HL-60 (cell line): ENCODE data around the gene GSN.

Experiments used
- DNase-seq, 2 experiments: peaks; one replicate each; pipeline ENCODE4 v3.0.0-alpha.2; 2010 to 2020; ENCODE audit warnings: low read depth in 1 of 2, low spot score in 1 of 2
- H3K27ac ChIP-seq: fragments of 250-450 bp; sonication (Bioruptor Pico); replicated peaks from 2 replicates; pipeline ENCODE4 v1.5.1; 2020; ENCODE audit warnings: mild to moderate bottlenecking, moderate library complexity
- H3K27me3 ChIP-seq: fragments of 250-450 bp; sonication (Bioruptor Pico); 2 replicates; pipeline ENCODE4 v1.5.1; 2021; ENCODE audit warnings: mild to moderate bottlenecking, moderate library complexity; ENCODE audit not compliant: insufficient read depth, poor library complexity, severe bottlenecking
- H3K4me3 ChIP-seq: replicated peaks from 2 replicates; pipeline ENCODE4 v1.5.1; 2011; ENCODE audit warnings: mild to moderate bottlenecking, control low read depth, low read length; ENCODE audit not compliant: insufficient read depth
- GABPA ChIP-seq: IDR thresholded peaks from 2 replicates; pipeline ENCODE4 v1.6.1; 2012; ENCODE audit warnings: low read depth
- POLR2AphosphoS5 ChIP-seq: IDR thresholded peaks from 2 replicates; pipeline ENCODE4 v1.6.1; 2012; ENCODE audit warnings: low read depth
- SPI1 ChIP-seq: IDR thresholded peaks from 2 replicates; pipeline ENCODE4 v1.6.1; 2012; ENCODE audit warnings: low read depth, mild to moderate bottlenecking, borderline replicate concordance
- TF ChIP-seq, protein P1 (sequence below): IDR thresholded peaks from 2 replicates; pipeline ENCODE4 v1.6.1; 2012; ENCODE audit warnings: low read depth; ENCODE audit not compliant: insufficient replicate concordance
- TF ChIP-seq, protein P2 (sequence below): IDR thresholded peaks from one replicate; pipeline ENCODE4 v1.5.1; 2011; ENCODE audit warnings: low read length, control low read depth, inconsistent platforms; ENCODE audit not compliant: insufficient read depth

The GSN gene

GRCh38 chr9:121268598-121268850 is 562 bp downstream of the GSN start:
- Histone ChIP-seq H3K27me3 (no peaks in the 10 kb centered on the region), H3K27ac (peak overlapping the region; percentile 61), H3K4me3 (peak overlapping the region; percentile 63)
- TF ChIP-seq POLR2AphosphoS5 (no peak), SPI1 (peak; percentile 66; the same call in 1 of the 2 replicates), GABPA (no peak)
- TF ChIP-seq, protein P1, sequence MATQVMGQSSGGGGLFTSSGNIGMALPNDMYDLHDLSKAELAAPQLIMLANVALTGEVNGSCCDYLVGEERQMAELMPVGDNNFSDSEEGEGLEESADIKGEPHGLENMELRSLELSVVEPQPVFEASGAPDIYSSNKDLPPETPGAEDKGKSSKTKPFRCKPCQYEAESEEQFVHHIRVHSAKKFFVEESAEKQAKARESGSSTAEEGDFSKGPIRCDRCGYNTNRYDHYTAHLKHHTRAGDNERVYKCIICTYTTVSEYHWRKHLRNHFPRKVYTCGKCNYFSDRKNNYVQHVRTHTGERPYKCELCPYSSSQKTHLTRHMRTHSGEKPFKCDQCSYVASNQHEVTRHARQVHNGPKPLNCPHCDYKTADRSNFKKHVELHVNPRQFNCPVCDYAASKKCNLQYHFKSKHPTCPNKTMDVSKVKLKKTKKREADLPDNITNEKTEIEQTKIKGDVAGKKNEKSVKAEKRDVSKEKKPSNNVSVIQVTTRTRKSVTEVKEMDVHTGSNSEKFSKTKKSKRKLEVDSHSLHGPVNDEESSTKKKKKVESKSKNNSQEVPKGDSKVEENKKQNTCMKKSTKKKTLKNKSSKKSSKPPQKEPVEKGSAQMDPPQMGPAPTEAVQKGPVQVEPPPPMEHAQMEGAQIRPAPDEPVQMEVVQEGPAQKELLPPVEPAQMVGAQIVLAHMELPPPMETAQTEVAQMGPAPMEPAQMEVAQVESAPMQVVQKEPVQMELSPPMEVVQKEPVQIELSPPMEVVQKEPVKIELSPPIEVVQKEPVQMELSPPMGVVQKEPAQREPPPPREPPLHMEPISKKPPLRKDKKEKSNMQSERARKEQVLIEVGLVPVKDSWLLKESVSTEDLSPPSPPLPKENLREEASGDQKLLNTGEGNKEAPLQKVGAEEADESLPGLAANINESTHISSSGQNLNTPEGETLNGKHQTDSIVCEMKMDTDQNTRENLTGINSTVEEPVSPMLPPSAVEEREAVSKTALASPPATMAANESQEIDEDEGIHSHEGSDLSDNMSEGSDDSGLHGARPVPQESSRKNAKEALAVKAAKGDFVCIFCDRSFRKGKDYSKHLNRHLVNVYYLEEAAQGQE, result no peak
- TF ChIP-seq, protein P2, sequence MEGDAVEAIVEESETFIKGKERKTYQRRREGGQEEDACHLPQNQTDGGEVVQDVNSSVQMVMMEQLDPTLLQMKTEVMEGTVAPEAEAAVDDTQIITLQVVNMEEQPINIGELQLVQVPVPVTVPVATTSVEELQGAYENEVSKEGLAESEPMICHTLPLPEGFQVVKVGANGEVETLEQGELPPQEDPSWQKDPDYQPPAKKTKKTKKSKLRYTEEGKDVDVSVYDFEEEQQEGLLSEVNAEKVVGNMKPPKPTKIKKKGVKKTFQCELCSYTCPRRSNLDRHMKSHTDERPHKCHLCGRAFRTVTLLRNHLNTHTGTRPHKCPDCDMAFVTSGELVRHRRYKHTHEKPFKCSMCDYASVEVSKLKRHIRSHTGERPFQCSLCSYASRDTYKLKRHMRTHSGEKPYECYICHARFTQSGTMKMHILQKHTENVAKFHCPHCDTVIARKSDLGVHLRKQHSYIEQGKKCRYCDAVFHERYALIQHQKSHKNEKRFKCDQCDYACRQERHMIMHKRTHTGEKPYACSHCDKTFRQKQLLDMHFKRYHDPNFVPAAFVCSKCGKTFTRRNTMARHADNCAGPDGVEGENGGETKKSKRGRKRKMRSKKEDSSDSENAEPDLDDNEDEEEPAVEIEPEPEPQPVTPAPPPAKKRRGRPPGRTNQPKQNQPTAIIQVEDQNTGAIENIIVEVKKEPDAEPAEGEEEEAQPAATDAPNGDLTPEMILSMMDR, result no peak
- DNase-seq, result peak in 1 of 2 experiments; percentile 58

GRCh38 chr9:121268851-121269641 is 1.1 kb downstream of the GSN start:
- DNase-seq, result no peak
- TF ChIP-seq SPI1 (no peak), GABPA (no peak), POLR2AphosphoS5 (no peak)
- TF ChIP-seq, protein P2, result no peak
- TF ChIP-seq, protein P1, result no peak

DNA sequence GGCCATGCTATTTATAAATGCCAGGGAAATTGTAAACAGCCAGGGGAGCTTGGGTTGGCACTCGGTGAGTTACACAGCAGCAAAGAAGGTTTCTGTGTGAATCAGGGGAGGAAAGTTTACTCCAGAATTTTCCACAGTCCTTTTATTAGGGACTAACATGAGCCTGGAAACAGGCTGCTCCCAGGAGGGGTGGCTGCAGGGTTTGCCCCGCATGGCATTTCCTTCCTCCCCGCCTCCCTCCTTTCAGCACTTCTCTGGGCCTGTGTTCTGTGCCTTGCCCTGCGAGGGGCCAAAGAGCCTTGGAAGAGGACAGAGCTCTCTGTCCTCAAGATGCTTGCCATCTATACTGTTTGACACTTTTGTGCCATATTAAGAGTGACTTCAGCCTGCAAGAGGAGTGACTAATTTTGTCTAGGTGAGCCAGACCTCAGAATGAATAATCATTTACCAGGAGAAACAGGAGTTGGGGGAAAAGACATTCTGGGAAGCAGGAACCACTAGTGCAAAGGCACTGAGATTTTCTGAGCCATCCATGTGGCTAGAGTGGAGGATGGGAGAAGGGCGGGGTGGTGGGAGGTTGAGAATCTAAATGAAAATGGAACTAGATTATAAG is 1.8 kb downstream of the GSN start:
- Histone ChIP-seq H3K27ac (peak overlapping the region; percentile 61), H3K4me3 (no peak overlapping the region), H3K27me3 (no peaks in the 10 kb centered on the region)
- no peak for TF ChIP-seq POLR2AphosphoS5
- no peak for DNase-seq

More at GRCh38 chr9:121268851-121269641, 1.1 kb downstream of the GSN start:
- no peaks in the 10 kb centered on the region for H3K27me3 ChIP-seq
- peak overlapping the region; percentile 63 for H3K4me3 ChIP-seq
- H3K27ac ChIP-seq, result peak overlapping the region; percentile 61

DNA sequence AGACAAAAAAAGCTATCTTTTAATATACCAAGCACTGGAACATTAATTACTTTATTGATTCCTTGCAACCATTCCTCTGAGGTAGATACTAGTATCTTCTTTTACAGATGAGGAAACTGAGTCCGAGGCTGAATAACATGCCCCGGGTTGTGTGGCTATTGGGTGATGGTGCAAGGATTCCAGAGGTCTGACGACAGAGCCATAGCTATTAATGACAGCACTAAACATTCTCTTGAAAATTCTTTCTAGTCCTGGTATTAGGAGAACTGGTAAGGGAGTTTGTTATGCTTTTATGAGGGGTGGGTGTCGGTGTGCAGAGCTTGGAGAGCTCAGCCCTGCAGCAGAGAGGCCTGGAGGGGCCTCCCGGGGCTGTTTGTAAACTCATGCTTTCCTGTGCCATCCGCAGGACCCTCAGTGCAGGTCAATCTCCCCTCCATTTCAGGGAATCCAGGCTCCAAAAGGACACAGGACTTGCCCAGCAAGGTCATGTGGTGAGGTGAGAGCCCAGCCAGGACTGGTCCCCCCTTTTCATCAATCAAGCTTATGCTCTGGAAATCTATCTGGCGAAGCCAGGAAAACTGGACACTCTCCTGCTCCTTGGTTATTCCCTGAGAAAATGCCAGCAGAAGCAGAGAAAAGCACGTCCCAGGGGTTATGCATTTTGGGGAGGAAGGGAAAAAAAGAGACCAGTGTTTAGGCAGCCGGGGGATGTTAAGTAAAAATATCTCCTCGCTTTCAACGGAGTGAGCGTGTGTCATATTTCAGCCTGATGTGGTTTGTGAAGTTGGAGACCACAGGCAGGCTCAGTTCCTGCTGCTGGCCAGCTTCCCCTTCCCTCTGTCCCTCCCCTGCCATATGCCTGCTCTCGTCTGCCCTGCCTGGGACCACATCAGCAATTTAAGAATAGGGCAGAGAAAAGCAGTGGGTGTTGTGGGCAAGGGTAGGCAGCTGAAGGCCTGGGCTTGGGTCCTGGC is 3.7 kb downstream of the GSN start:
- TF ChIP-seq SPI1 (peak; percentile 72; the same call in 1 of the 2 replicates), GABPA (no peak), POLR2AphosphoS5 (peak; percentile 55; the same call in 1 of the 2 replicates)
- TF ChIP-seq, protein P1, result no peak
- TF ChIP-seq, protein P2, result no peak
- Histone ChIP-seq H3K27me3 (no peaks in the 10 kb centered on the region), H3K4me3 (no peak overlapping the region), H3K27ac (peak overlapping the region; percentile 83)
- peak; percentile 72 to 91 for DNase-seq
